ENCODE data around the gene PARP9. TPM values are rescaled to one million over a fixed set of nuclear protein-coding genes. Genes with fewer than 3 reads are reported as not detected.

PARP9 gene
- total RNA-seq (29.8 and 31.2 TPM in 2 replicates), polyA plus RNA-seq (19.6 and 19.7 TPM in 2 replicates), polyA minus RNA-seq (9.5 and 14.1 TPM in 2 replicates)
- 33.3 TPM for total RNA-seq (2013)

- TF ChIP-seq, protein P1, sequence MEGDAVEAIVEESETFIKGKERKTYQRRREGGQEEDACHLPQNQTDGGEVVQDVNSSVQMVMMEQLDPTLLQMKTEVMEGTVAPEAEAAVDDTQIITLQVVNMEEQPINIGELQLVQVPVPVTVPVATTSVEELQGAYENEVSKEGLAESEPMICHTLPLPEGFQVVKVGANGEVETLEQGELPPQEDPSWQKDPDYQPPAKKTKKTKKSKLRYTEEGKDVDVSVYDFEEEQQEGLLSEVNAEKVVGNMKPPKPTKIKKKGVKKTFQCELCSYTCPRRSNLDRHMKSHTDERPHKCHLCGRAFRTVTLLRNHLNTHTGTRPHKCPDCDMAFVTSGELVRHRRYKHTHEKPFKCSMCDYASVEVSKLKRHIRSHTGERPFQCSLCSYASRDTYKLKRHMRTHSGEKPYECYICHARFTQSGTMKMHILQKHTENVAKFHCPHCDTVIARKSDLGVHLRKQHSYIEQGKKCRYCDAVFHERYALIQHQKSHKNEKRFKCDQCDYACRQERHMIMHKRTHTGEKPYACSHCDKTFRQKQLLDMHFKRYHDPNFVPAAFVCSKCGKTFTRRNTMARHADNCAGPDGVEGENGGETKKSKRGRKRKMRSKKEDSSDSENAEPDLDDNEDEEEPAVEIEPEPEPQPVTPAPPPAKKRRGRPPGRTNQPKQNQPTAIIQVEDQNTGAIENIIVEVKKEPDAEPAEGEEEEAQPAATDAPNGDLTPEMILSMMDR (IDR thresholded peaks at IDR 0.05) = no peak
- no peak for TF ChIP-seq EZH2 (IDR thresholded peaks at IDR 0.05; ENCODE audit: borderline replicate concordance, insufficient read depth, low read depth, low read length, poor library complexity, severe bottlenecking)
- Histone ChIP-seq H3K27ac (ENCODE audit: low read length in 2 of 2) (peak within 1 kb of the TSS; percentile 91 to 92), H3K4me1 (ENCODE audit: control insufficient read depth in 2 of 2, insufficient read depth in 2 of 2, low read length in 2 of 2) (peaks cover 59 to 69% of the 10 kb centered on the region in 2 donors), H3K36me3 (replicated peaks in 1 of 2; ENCODE audit: control extremely low read depth in 1 of 2, control insufficient read depth in 1 of 2, extremely low read depth in 1 of 2, insufficient read depth in 2 of 2, low read length in 1 of 2) (peaks cover 1 to 32% of the 10 kb centered on the region in 2 experiments), H4K20me1 (ENCODE audit: control insufficient read depth, insufficient read depth, low read length, poor library complexity, severe bottlenecking) (no peaks in the 10 kb centered on the region), H3K79me2 (ENCODE audit: control insufficient read depth, insufficient read depth, low read length) (peaks cover 78% of the 10 kb centered on the region), H3K4me2 (replicated peaks; ENCODE audit: low read depth, low read length, poor library complexity, severe bottlenecking) (peak within 1 kb of the TSS; percentile 86), H2AFZ (ENCODE audit: insufficient read depth, low read depth, low read length, poor library complexity, severe bottlenecking) (peak within 1 kb of the TSS; percentile 97), H3K9me3 (ENCODE audit: control extremely low read depth in 1 of 3, control insufficient read depth in 2 of 3, insufficient read depth in 1 of 3, low read length in 2 of 3) (no peaks in the 10 kb centered on the region), H3K4me3 (ENCODE audit: control extremely low read depth in 1 of 5, extremely low read depth in 1 of 5, insufficient read depth in 1 of 5, low read depth in 2 of 5, low read length in 4 of 5) (peak within 1 kb of the TSS; percentile 63 to 95 (median 89)), H3K27me3 (replicated peaks in 1 of 4; ENCODE audit: control extremely low read depth in 1 of 4, control insufficient read depth in 3 of 4, insufficient read depth in 4 of 4, low read length in 3 of 4) (no peaks in the 10 kb centered on the region), H3K9ac (ENCODE audit: low read length) (peak within 1 kb of the TSS; percentile 96)
- DNase-seq (peak; percentile 84), ATAC-seq (ENCODE audit: low read depth) (peak; percentile 84)
- intact Hi-C loops (cut with micrococcal nuclease) = loop anchor here (1.0 to 5.0 kb wide), 4 partner anchors 12 to 1017 kb away; partner anchors contain the start of genes PARP14 and POLQ
- Mint-ChIP-seq H3K9me3 (ENCODE audit: insufficient read depth) (no peaks in the 10 kb centered on the region), H3K27ac (peak within 1 kb of the TSS; percentile 95), H3K4me1 (peaks cover 77% of the 10 kb centered on the region), H3K4me3 (peak within 1 kb of the TSS; percentile 92), H3K27me3 (no peaks in the 10 kb centered on the region)
- WGBS (ENCODE audit: insufficient coverage) = under 1% methylated on average over 52 of the region's 56 CpGs
- ChIA-PET POLR2A (interaction anchor here (0.8 to 3.7 kb wide), 8 partner anchors 10 to 230 kb away, joined by 3 to 27 read pairs (median 4); partner anchors contain the start of genes HSPBAP1, PARP14 and PARP15), CTCF (interaction anchor here (0.7 to 15.3 kb wide), 8 partner anchors 11 to 133 kb away, joined by 3 to 293 read pairs (median 4); partner anchors contain the start of genes PARP14 and PARP15)
These were observed at the start of gene PARP9, which contains the start of gene DTX3L for GRCh38 chr3:122564155-122564912. TSS of gene PARP9 (minus strand) at chr3:122564300. CDS start at chr3:122559620, 4,680 bp downstream. TSS of gene DTX3L (plus strand) at chr3:122564338. CDS start at chr3:122564427, 89 bp downstream.

Data from B cell (primary cell).